B cell (primary cell): ENCODE measurements around the gene UBR2. TPM values are rescaled to one million over a fixed set of nuclear protein-coding genes. Genes with fewer than 3 reads are reported as not detected.

ENCODE experiments used
- ATAC-seq: fragments of 200-7000 bp; cut with Tn5 transposase; one replicate; pipeline ENCODE4 v1.10.0; 2021; ENCODE audit warnings: low read depth, mild to moderate bottlenecking, moderate number of reproducible peaks, moderate library complexity
- CTCF ChIA-PET: fragments of 350-600 bp; sonication (Branson Sonifier 250); formaldehyde crosslinking; loops from one replicate; lab custom pipeline; 2021; ENCODE audit warnings: antibody characterized with exemption, inconsistent platforms; lab: Charles Lee
- POLR2A ChIA-PET: fragments of 350-600 bp; sonication (Branson Sonifier 250); formaldehyde crosslinking; loops from one replicate; lab custom pipeline; 2021; ENCODE audit warnings: antibody characterized with exemption; lab: Charles Lee
- DNase-seq: peaks from one replicate; pipeline ENCODE4 v3.0.0; 2013
- H2AFZ ChIP-seq: 2 replicates; pipeline ENCODE4 v1.6.1; 2012; ENCODE audit warnings: mild to moderate bottlenecking, low read depth, low read length; ENCODE audit not compliant: insufficient read depth, poor library complexity, severe bottlenecking
- H3K27ac ChIP-seq, 2 donors: 1 replicate in 1 of 2; 2 replicates in 1 of 2; pipeline ENCODE4 v1.5.1; 2012 to 2013; ENCODE audit warnings: low read length in 2 of 2, mild to moderate bottlenecking in 2 of 2, moderate library complexity in 1 of 2
- H3K27me3 ChIP-seq, 4 experiments: fragments of 200-600 bp in 1 of 4; sonication (generic) in 1 of 4; replicated peaks in 1 of 4; 1 replicate in 2 of 4; 2 replicates in 2 of 4; pipeline versions ENCODE4 v1.6.1 to v1.7.0; 2013 to 2016; ENCODE audit warnings: low read length in 3 of 4, mild to moderate bottlenecking in 2 of 4, mixed read lengths in 1 of 4, moderate library complexity in 1 of 4; ENCODE audit not compliant: insufficient read depth in 4 of 4, control insufficient read depth in 3 of 4; ENCODE audit errors: control extremely low read depth in 1 of 4
- H3K36me3 ChIP-seq, 2 experiments: replicated peaks in 1 of 2; 1 replicate in 1 of 2; 2 replicates in 1 of 2; pipeline versions ENCODE4 v1.6.1 to v1.7.1; 2013; ENCODE audit warnings: low read length in 1 of 2; ENCODE audit not compliant: insufficient read depth in 2 of 2, control insufficient read depth in 1 of 2; ENCODE audit errors: control extremely low read depth in 1 of 2, extremely low read depth in 1 of 2
- H3K4me1 ChIP-seq, 2 donors: fragments of 200-600 bp in 1 of 2; sonication (generic) in 1 of 2; 1 replicate in 1 of 2; 2 replicates in 1 of 2; pipeline versions ENCODE4 v1.5.1 to v1.6.1; 2013 to 2017; ENCODE audit warnings: low read length in 2 of 2; ENCODE audit not compliant: control insufficient read depth in 2 of 2, insufficient read depth in 2 of 2
- H3K4me2 ChIP-seq: replicated peaks from 2 replicates; pipeline ENCODE3; 2012; ENCODE audit warnings: mild to moderate bottlenecking, low read depth, low read length; ENCODE audit not compliant: poor library complexity, severe bottlenecking
- H3K4me3 ChIP-seq, 5 experiments: fragments of 200-600 bp in 1 of 5; sonication (generic) in 1 of 5; 1 replicate in 3 of 5; 2 replicates in 2 of 5; pipeline versions ENCODE4 v1.5.1 to v1.7.0; 2011 to 2016; ENCODE audit warnings: low read length in 4 of 5, mild to moderate bottlenecking in 4 of 5, low read depth in 2 of 5, control low read depth in 1 of 5, moderate library complexity in 1 of 5; ENCODE audit not compliant: insufficient read depth in 1 of 5; ENCODE audit errors: control extremely low read depth in 1 of 5, extremely low read depth in 1 of 5
- H3K79me2 ChIP-seq: fragments of 200-600 bp; sonication (generic); one replicate; pipeline ENCODE4 v1.6.0; 2016; ENCODE audit warnings: low read length; ENCODE audit not compliant: control insufficient read depth, insufficient read depth
- H3K9ac ChIP-seq: fragments of 200-600 bp; sonication (generic); 2 replicates; pipeline ENCODE4 v1.6.1; 2017; ENCODE audit warnings: mild to moderate bottlenecking, low read length, moderate library complexity
- H3K9me3 ChIP-seq, 3 donors: one replicate each; pipeline versions ENCODE4 v1.6.1 to v1.7.1; 2013; ENCODE audit warnings: low read length in 2 of 3; ENCODE audit not compliant: control insufficient read depth in 2 of 3, insufficient read depth in 1 of 3; ENCODE audit errors: control extremely low read depth in 1 of 3
- H4K20me1 ChIP-seq: 2 replicates; pipeline ENCODE4 v1.6.0; 2012; ENCODE audit warnings: mild to moderate bottlenecking, low read length; ENCODE audit not compliant: insufficient read depth, control insufficient read depth, poor library complexity, severe bottlenecking
- H3K27ac Mint-ChIP-seq: one replicate; pipeline ENCODE4 v1.8.0; 2021; ENCODE audit warnings: mixed read lengths
- H3K27me3 Mint-ChIP-seq: one replicate; pipeline ENCODE4 v1.8.0; 2021; ENCODE audit warnings: mixed read lengths
- H3K4me1 Mint-ChIP-seq: one replicate; pipeline ENCODE4 v1.8.0; 2021; ENCODE audit warnings: mixed read lengths
- H3K4me3 Mint-ChIP-seq: one replicate; pipeline ENCODE4 v1.8.0; 2021; ENCODE audit warnings: mixed read lengths
- H3K9me3 Mint-ChIP-seq: one replicate; pipeline ENCODE4 v1.8.0; 2022; ENCODE audit warnings: mixed read lengths; ENCODE audit not compliant: insufficient read depth
- EZH2 ChIP-seq: IDR thresholded peaks from 2 replicates; pipeline ENCODE4 v1.6.1; 2012; ENCODE audit warnings: borderline replicate concordance, low read depth, mild to moderate bottlenecking, moderate library complexity, low read length; ENCODE audit not compliant: insufficient read depth, poor library complexity, severe bottlenecking
- WGBS: methylation state at CpG from one replicate; pipeline ENCODE4 v1.1.5; 2013; ENCODE audit warnings: missing lambda C conversion rate; ENCODE audit not compliant: insufficient coverage; 5-methylcytosine and 5-hydroxymethylcytosine counted together
- intact Hi-C: fragments of 100-400 bp; cut with micrococcal nuclease; formaldehyde crosslinking; loops from one replicate; pipeline ENCODE4 v1.10.0; 2022
- polyA plus RNA-seq: library from polyadenylated mRNA; depleted of rRNA; stranded (reverse); fragments of >200 nt; gene quantifications from 2 replicates; pipeline ENCODE4 v1.2.3, GENCODE V29; 2012
- total RNA-seq, 2 donors: library from RNA; stranded (reverse); fragments of 120-200 nt in 1 of 2; gene quantifications; 1 replicate in 1 of 2; 2 replicates in 1 of 2; pipeline versions ENCODE4 v1.2.3 to v1.2.4, GENCODE V29; 2013 to 2022
- TF ChIP-seq, protein P1 (sequence below): fragments of 200-600 bp; IDR thresholded peaks from one replicate; pipeline ENCODE4 v1.8.0; 2022; ENCODE audit warnings: antibody characterized with exemption, mild to moderate bottlenecking

The UBR2 gene
- total and polyA plus RNA-seq, 2 donors (not counting 1 experiment from before 2014, with no cell fraction given): 9.7 to 56.2 TPM

- peaks cover 12% of the 10 kb centered on the region for H3K4me1 Mint-ChIP-seq
- ChIA-PET CTCF (interaction anchor here (0.6 kb wide), 1 partner anchor 42 kb away, joined by 4 read pairs; no protein-coding TSS in a partner anchor), POLR2A (interaction anchor here (0.5 to 1.2 kb wide), 4 partner anchors 11 to 302 kb away, joined by 3 to 12 read pairs (median 4); partner anchors contain the start of gene UBR2)
- TF ChIP-seq EZH2: no peak
- TF ChIP-seq, protein P1, sequence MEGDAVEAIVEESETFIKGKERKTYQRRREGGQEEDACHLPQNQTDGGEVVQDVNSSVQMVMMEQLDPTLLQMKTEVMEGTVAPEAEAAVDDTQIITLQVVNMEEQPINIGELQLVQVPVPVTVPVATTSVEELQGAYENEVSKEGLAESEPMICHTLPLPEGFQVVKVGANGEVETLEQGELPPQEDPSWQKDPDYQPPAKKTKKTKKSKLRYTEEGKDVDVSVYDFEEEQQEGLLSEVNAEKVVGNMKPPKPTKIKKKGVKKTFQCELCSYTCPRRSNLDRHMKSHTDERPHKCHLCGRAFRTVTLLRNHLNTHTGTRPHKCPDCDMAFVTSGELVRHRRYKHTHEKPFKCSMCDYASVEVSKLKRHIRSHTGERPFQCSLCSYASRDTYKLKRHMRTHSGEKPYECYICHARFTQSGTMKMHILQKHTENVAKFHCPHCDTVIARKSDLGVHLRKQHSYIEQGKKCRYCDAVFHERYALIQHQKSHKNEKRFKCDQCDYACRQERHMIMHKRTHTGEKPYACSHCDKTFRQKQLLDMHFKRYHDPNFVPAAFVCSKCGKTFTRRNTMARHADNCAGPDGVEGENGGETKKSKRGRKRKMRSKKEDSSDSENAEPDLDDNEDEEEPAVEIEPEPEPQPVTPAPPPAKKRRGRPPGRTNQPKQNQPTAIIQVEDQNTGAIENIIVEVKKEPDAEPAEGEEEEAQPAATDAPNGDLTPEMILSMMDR: no peak
- no peak overlapping the region for H3K9ac ChIP-seq
- no peak overlapping the region for H3K4me3 Mint-ChIP-seq
- H3K27ac ChIP-seq: no peak overlapping the region
- no peak overlapping the region for H2AFZ ChIP-seq
- H3K36me3 ChIP-seq: no peaks in the 10 kb centered on the region
- H3K9me3 Mint-ChIP-seq: no peaks in the 10 kb centered on the region
- peaks cover 7% of the 10 kb centered on the region for H3K27me3 Mint-ChIP-seq
- no peak overlapping the region for H3K4me3 ChIP-seq
- no peak for ATAC-seq
- 80% methylated on average over 2 of the region's 5 CpGs for WGBS
- no peaks in the 10 kb centered on the region for H3K79me2 ChIP-seq
- H3K27me3 ChIP-seq: peaks cover 0 to 7% (median 0%) of the 10 kb centered on the region in 4 experiments
- no peak overlapping the region for H3K4me2 ChIP-seq
- intact Hi-C loops: no loop called here
- no peak overlapping the region for H3K27ac Mint-ChIP-seq
- no peaks in the 10 kb centered on the region for H4K20me1 ChIP-seq
- DNase-seq: no peak
- H3K4me1 ChIP-seq: peaks cover 6 to 13% of the 10 kb centered on the region in 2 donors
- H3K9me3 ChIP-seq: peaks cover 0 to 6% (median 0%) of the 10 kb centered on the region in 3 donors
Measured at GRCh38 chr6:42552380-42552779, 11.4 kb upstream of the UBR2 start.

DNA sequence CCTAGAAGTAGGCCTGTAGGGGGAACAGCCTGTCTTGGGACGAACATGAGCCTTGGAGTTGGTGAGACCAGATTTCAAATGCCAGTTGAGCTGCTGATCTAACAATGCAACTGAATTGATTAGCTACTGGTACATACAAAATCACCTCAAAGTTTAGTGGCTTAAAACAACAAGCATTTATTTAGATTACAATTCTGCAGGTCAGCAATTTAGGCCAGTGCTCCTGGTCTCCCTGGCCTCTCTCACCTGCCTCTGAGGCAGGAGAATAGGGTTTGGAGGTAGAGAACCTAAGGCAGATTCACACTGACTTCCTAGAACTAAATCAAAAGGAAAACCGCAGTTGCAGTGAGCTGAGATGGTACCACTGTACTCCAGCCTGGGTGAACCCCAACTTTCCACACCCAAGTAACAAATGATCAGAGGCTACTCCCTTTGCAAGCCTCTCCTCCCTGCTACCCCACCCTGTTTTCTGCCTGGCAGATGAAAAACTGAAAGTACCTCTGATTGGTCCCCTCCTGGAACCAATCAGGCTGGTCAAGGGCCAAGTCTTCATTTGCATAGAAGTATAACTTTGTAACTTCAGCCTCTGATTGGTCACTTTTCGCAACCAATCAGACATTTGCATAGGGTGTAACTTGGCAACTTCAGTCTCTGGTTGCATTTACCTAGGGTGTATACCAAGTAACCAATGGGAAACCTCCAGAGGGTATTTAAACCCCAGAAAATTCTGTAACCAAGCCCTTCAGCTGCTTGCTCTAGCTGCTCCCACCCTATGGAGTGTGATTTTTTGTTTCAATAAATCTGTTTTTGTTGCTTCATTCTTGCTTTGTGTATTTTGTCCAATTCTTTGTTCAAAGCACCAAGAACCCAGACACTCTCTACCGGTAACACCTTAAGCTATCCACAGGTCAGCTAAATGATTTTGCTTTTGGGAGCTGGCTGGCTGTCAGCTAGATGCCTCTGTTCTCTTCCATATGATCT lies 8.1 kb upstream of the UBR2 start:
- TF ChIP-seq EZH2: no peak
- TF ChIP-seq, protein P1: no peak
- intact Hi-C loops: no loop called here
- Mint-ChIP-seq H3K27ac (no peak overlapping the region), H3K4me1 (peaks cover 4% of the 10 kb centered on the region), H3K27me3 (peaks cover 7% of the 10 kb centered on the region), H3K9me3 (no peaks in the 10 kb centered on the region), H3K4me3 (no peak overlapping the region)
- Histone ChIP-seq H3K36me3 (no peaks in the 10 kb centered on the region), H3K4me2 (no peak overlapping the region), H3K27me3 (peaks cover 0 to 7% (median 0%) of the 10 kb centered on the region in 4 experiments), H3K9ac (no peak overlapping the region), H4K20me1 (no peaks in the 10 kb centered on the region), H3K79me2 (no peaks in the 10 kb centered on the region), H2AFZ (no peak overlapping the region), H3K27ac (no peak overlapping the region), H3K9me3 (peaks cover 0 to 6% (median 0%) of the 10 kb centered on the region in 3 donors), H3K4me1 (peaks cover 0 to 5% of the 10 kb centered on the region in 2 donors), H3K4me3 (no peak overlapping the region)
- DNase-seq (no peak), ATAC-seq (no peak)
- ChIA-PET CTCF (interaction anchor here (0.6 to 4.0 kb wide), 2 partner anchors 8 to 583 kb away, joined by 3 to 22 read pairs; no protein-coding TSS in a partner anchor), POLR2A (no interaction called here)
- WGBS: 100% methylated on average over 3 of the region's 4 CpGs
